Limb (tissue), 2 donors: Measurements from ENCODE around the gene NPAS3.

ENCODE experiments used
- DNase-seq, 2 donors: peaks; one replicate each; pipeline ENCODE4 v3.0.0-alpha.2; 2016; ENCODE audit errors: extremely low spot score in 2 of 2

The NPAS3 gene

GRCh38 chr14:33699300-33699983 is 760.8 kb downstream of the NPAS3 start:
- DNase-seq, result no peak

GRCh38 chr14:33700052-33700451 is 761.4 kb downstream of the NPAS3 start:
- DNase-seq, result no peak

GRCh38 chr14:33702293-33702692 is 763.6 kb downstream of the NPAS3 start:
- DNase-seq, result no peak

GRCh38 chr14:33704481-33704880 is 765.8 kb downstream of the NPAS3 start:
- DNase-seq, result no peak

GRCh38 chr14:33705490-33705889 is 766.8 kb downstream of the NPAS3 start:
- no peak for DNase-seq

GRCh38 chr14:33707716-33708115 is 769.0 kb downstream of the NPAS3 start:
- DNase-seq, result no peak

- DNase-seq, result no peak
Observed at GRCh38 chr14:33709283-33709682, 770.6 kb downstream of the NPAS3 start.

- DNase-seq, result no peak
Observed at GRCh38 chr14:33709711-33710110, 771.0 kb downstream of the NPAS3 start.

- DNase-seq, result no peak
Observed at GRCh38 chr14:33710273-33710672, 771.6 kb downstream of the NPAS3 start.

GRCh38 chr14:33711194-33711593 is 772.5 kb downstream of the NPAS3 start:
- DNase-seq, result no peak

GRCh38 chr14:33711811-33712216 is 773.1 kb downstream of the NPAS3 start:
- no peak for DNase-seq

- no peak for DNase-seq
Observed at GRCh38 chr14:33714527-33715226, 776.0 kb downstream of the NPAS3 start.

GRCh38 chr14:33715227-33715528 is 776.5 kb downstream of the NPAS3 start:
- DNase-seq, result no peak

GRCh38 chr14:33716921-33717320 is 778.2 kb downstream of the NPAS3 start:
- DNase-seq, result no peak

- DNase-seq, result no peak
Observed at GRCh38 chr14:33717866-33718265, 779.2 kb downstream of the NPAS3 start.

GRCh38 chr14:33720284-33720787 is 781.7 kb downstream of the NPAS3 start:
- DNase-seq, result no peak

GRCh38 chr14:33726685-33727084 is 788.0 kb downstream of the NPAS3 start:
- DNase-seq, result no peak

- no peak for DNase-seq
Observed at GRCh38 chr14:33727606-33728005, 788.9 kb downstream of the NPAS3 start.

- DNase-seq, result no peak
Observed at GRCh38 chr14:33728010-33728498, 789.4 kb downstream of the NPAS3 start.

GRCh38 chr14:33730156-33730555 is 791.5 kb downstream of the NPAS3 start:
- no peak for DNase-seq

GRCh38 chr14:33732175-33732574 is 793.5 kb downstream of the NPAS3 start:
- no peak for DNase-seq

GRCh38 chr14:33733310-33733709 is 794.6 kb downstream of the NPAS3 start:
- DNase-seq, result no peak

- DNase-seq, result no peak
Observed at GRCh38 chr14:33733721-33734120, 795.0 kb downstream of the NPAS3 start.
